Neural cell (in vitro differentiated cells): ENCODE data around the gene ZCWPW2. TPM values are rescaled to one million over a fixed set of nuclear protein-coding genes. Genes with fewer than 3 reads are reported as not detected.
A peak's percentile ranks its signal among the peaks of the same experiment; 100 is the strongest.

Source experiments
- H2AFZ ChIP-seq: fragments of 200-600, 300-800 bp; sonication (generic), shearing (Covaris generic); 2 replicates; pipeline ENCODE4 v1.6.0; 2014; ENCODE audit warnings: low read depth, mild to moderate bottlenecking, antibody characterized with exemption, low read length, moderate library complexity
- H3F3A ChIP-seq: fragments of 200-600 bp; shearing (Covaris generic); 2 replicates; pipeline ENCODE4 v1.6.1; 2016; ENCODE audit warnings: mild to moderate bottlenecking, moderate library complexity, mixed read lengths, antibody characterized with exemption, low read length; ENCODE audit not compliant: insufficient read depth, poor library complexity, severe bottlenecking
- H3K27ac ChIP-seq: fragments of 200-600, 300-800 bp; sonication (generic), shearing (Covaris generic); 2 replicates; pipeline ENCODE4 v1.5.1; 2014; ENCODE audit warnings: mild to moderate bottlenecking, low read length, moderate library complexity
- H3K27me3 ChIP-seq: fragments of 300-800, 200-600 bp; sonication (generic), shearing (Covaris generic); 2 replicates; pipeline ENCODE4 v1.6.0; 2014; ENCODE audit warnings: mild to moderate bottlenecking, low read depth, low read length, moderate library complexity; ENCODE audit not compliant: insufficient read depth
- H3K36me3 ChIP-seq: fragments of 300-800, 200-600 bp; sonication (generic), shearing (Covaris generic); 2 replicates; pipeline ENCODE4 v1.5.1; 2014; ENCODE audit warnings: mild to moderate bottlenecking, antibody characterized with exemption, low read length, moderate library complexity; ENCODE audit not compliant: insufficient read depth
- H3K4me2 ChIP-seq: fragments of 300-800, 200-600 bp; sonication (generic), shearing (Covaris generic); 2 replicates; pipeline ENCODE4 v1.6.0; 2014; ENCODE audit warnings: mild to moderate bottlenecking, low read length
- H3K4me3 ChIP-seq: fragments of 300-800, 200-600 bp; sonication (generic), shearing (Covaris generic); 2 replicates; pipeline ENCODE4 v1.5.1; 2014; ENCODE audit warnings: mild to moderate bottlenecking, low read length, moderate library complexity
- H3K79me2 ChIP-seq: fragments of 200-600 bp; shearing (Covaris generic); replicated peaks from 2 replicates; pipeline ENCODE4 v1.6.0; 2014; ENCODE audit warnings: mild to moderate bottlenecking, low read length, moderate library complexity; ENCODE audit not compliant: insufficient read depth
- H3K9ac ChIP-seq: fragments of 300-800, 200-600 bp; sonication (generic), shearing (Covaris generic); 2 replicates; pipeline ENCODE4 v1.6.1; 2016; ENCODE audit warnings: mild to moderate bottlenecking, low read length, mixed read lengths
- H3K9me2 ChIP-seq: fragments of 200-600 bp; shearing (Covaris generic); 2 replicates; pipeline ENCODE4 v1.6.1; 2016; ENCODE audit warnings: mild to moderate bottlenecking, low read length, mixed read lengths; ENCODE audit not compliant: insufficient read depth
- H3K9me3 ChIP-seq: fragments of 200-600, 300-800 bp; sonication (generic), shearing (Covaris generic); 2 replicates; pipeline ENCODE4 v1.6.1; 2016; ENCODE audit warnings: mild to moderate bottlenecking, mixed run types, low read length, moderate library complexity, mixed read lengths
- H4K20me1 ChIP-seq: fragments of 200-600 bp; shearing (Covaris generic); 2 replicates; pipeline ENCODE4 v1.6.1; 2016; ENCODE audit warnings: mild to moderate bottlenecking, mixed run types; ENCODE audit not compliant: insufficient read depth
- CTCF ChIP-seq: fragments of 450-650 bp; IDR thresholded peaks from 2 replicates; pipeline ENCODE4 v1.5.1; 2014; ENCODE audit warnings: antibody characterized with exemption, mild to moderate bottlenecking, moderate library complexity; ENCODE audit not compliant: poor library complexity, severe bottlenecking
- EP300 ChIP-seq: fragments of 450-650 bp; conservative IDR thresholded peaks from 2 replicates; pipeline ENCODE4 v1.6.1; 2014; ENCODE audit warnings: antibody characterized with exemption, mild to moderate bottlenecking, moderate library complexity; ENCODE audit not compliant: poor library complexity, severe bottlenecking
- EZH2 ChIP-seq: fragments of 200-600, 300-800 bp; shearing (Covaris generic), sonication (generic); IDR thresholded peaks from 2 replicates; pipeline ENCODE4 v1.6.1; 2014; ENCODE audit warnings: antibody characterized with exemption, low read length, borderline replicate concordance, mild to moderate bottlenecking; ENCODE audit not compliant: insufficient read depth, poor library complexity, severe bottlenecking
- MXI1 ChIP-seq: fragments of 450-650 bp; conservative IDR thresholded peaks from 2 replicates; pipeline ENCODE4 v1.6.1; 2014; ENCODE audit warnings: antibody characterized with exemption, mild to moderate bottlenecking; ENCODE audit not compliant: poor library complexity, severe bottlenecking
- POLR2AphosphoS5 ChIP-seq: IDR thresholded peaks from 2 replicates; pipeline ENCODE4 v1.6.1; 2012
- RAD21 ChIP-seq: fragments of 450-650 bp; conservative IDR thresholded peaks from 2 replicates; pipeline ENCODE4 v1.6.1; 2014; ENCODE audit warnings: antibody characterized with exemption, mild to moderate bottlenecking, moderate library complexity
- REST ChIP-seq: IDR thresholded peaks from 2 replicates; pipeline ENCODE4 v1.6.1; 2012; ENCODE audit warnings: borderline replicate concordance
- SMC3 ChIP-seq: fragments of 450-650 bp; conservative IDR thresholded peaks from 2 replicates; pipeline ENCODE4 v1.6.1; 2014; ENCODE audit warnings: antibody characterized with exemption, mild to moderate bottlenecking, moderate library complexity; ENCODE audit not compliant: poor library complexity
- TAF1 ChIP-seq: IDR thresholded peaks from 2 replicates; pipeline ENCODE4 v1.6.1; 2012; ENCODE audit warnings: low read depth
- polyA plus RNA-seq: library from polyadenylated mRNA; depleted of rRNA; stranded (reverse); fragments of >200 nt; gene quantifications from 2 replicates; pipeline ENCODE4 v1.2.3, GENCODE V29; 2014

Gene ZCWPW2
- polyA plus RNA-seq, 1 donor from 2014 or later = 0.48 TPM

- Histone ChIP-seq H2AFZ (no peak overlapping the region), H3K9ac (no peak overlapping the region), H3K79me2 (no peaks in the 10 kb centered on the region), H3K36me3 (no peaks in the 10 kb centered on the region), H4K20me1 (no peaks in the 10 kb centered on the region), H3K4me3 (no peak overlapping the region), H3F3A (no peaks in the 10 kb centered on the region), H3K9me3 (no peaks in the 10 kb centered on the region), H3K4me2 (no peak overlapping the region), H3K27me3 (no peaks in the 10 kb centered on the region), H3K9me2 (no peaks in the 10 kb centered on the region), H3K27ac (no peak overlapping the region)
- TF ChIP-seq EP300 = no peak
- TF ChIP-seq EZH2 = no peak
- TF ChIP-seq RAD21 = no peak
- no peak for TF ChIP-seq MXI1
- TF ChIP-seq TAF1 = no peak
- no peak for TF ChIP-seq REST
- no peak for TF ChIP-seq CTCF
- TF ChIP-seq POLR2AphosphoS5 = no peak
Observed at GRCh38 chr3:28467414-28467813, 118.9 kb downstream of the ZCWPW2 start.

GRCh38 chr3:28476194-28476593 lies 127.7 kb downstream of the ZCWPW2 start:
- no peaks in the 10 kb centered on the region for H3K9me3 ChIP-seq
- H4K20me1 ChIP-seq = no peaks in the 10 kb centered on the region
- TF ChIP-seq SMC3 = peak; percentile 76
- peak; percentile 78 for TF ChIP-seq RAD21
- TF ChIP-seq EP300 = no peak
- peak; percentile 71 for TF ChIP-seq CTCF
- no peaks in the 10 kb centered on the region for H3F3A ChIP-seq
- H3K36me3 ChIP-seq = no peaks in the 10 kb centered on the region
- no peak overlapping the region for H3K27ac ChIP-seq
- no peaks in the 10 kb centered on the region for H3K27me3 ChIP-seq
- H2AFZ ChIP-seq = no peak overlapping the region
- no peak overlapping the region for H3K4me2 ChIP-seq
- H3K9ac ChIP-seq = no peak overlapping the region
- H3K9me2 ChIP-seq = no peaks in the 10 kb centered on the region
- no peaks in the 10 kb centered on the region for H3K79me2 ChIP-seq
- H3K4me3 ChIP-seq = no peak overlapping the region
